ENCODE results near the gene TNFRSF1B.

DNA sequence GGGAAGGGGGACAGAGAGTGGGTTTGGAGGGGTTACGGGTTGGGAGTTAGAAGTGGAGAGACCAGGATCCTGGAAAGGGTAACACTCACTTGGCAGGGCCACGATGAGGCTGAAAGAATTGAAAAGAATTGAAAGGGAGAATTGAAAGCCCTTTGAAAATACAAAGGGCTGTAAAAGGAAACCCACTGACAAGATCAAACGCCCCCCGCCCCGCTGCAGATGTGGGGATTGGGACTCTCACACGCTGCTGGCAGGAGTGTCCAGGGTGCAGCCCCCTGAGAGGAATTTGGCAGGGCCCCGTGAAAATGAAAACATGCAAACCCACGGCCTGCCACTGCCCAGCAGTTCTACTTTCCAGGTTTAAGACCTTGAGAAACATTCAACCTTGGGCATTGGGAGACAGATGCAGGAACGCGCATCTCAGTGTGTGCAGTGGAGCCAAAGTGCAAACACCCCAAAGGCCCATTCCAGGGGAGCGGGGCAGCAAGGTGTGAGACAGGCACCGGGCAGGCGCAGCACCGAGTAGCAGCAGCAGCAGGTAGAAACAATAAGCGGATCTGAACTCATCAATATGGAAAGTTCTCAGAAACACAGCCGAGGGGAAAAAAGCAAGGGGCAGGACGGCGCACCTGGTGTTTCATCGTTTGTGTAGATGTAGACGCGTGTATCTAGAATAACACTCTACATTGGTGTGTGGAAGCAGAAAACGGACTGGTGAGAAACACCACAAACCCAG, 8.3 kb upstream of the TNFRSF1B start:
- TF ChIP-seq POLR2A (IDR thresholded peaks at IDR 0.05), result no peak
- TF ChIP-seq, protein P1, sequence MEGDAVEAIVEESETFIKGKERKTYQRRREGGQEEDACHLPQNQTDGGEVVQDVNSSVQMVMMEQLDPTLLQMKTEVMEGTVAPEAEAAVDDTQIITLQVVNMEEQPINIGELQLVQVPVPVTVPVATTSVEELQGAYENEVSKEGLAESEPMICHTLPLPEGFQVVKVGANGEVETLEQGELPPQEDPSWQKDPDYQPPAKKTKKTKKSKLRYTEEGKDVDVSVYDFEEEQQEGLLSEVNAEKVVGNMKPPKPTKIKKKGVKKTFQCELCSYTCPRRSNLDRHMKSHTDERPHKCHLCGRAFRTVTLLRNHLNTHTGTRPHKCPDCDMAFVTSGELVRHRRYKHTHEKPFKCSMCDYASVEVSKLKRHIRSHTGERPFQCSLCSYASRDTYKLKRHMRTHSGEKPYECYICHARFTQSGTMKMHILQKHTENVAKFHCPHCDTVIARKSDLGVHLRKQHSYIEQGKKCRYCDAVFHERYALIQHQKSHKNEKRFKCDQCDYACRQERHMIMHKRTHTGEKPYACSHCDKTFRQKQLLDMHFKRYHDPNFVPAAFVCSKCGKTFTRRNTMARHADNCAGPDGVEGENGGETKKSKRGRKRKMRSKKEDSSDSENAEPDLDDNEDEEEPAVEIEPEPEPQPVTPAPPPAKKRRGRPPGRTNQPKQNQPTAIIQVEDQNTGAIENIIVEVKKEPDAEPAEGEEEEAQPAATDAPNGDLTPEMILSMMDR (IDR thresholded peaks at IDR 0.05), result no peak

All from gastroesophageal sphincter (tissue), 3 donors.